Stimulated activated CD8-positive, alpha-beta memory T cell treated with anti-CD3 and anti-CD28 coated beads, Interleukin-15, amount 100 ng/mL, for 4 hours (primary cell): ENCODE measurements around the gene PSMD8.
"Not testable (repeated sequence)": the region's sequence is repeated elsewhere in the genome, so short reads cannot be mapped to it uniquely, and the experiment has no call there.

Source experiments
- DNase-seq, 2 donors: peaks; one replicate each; pipeline ENCODE4 v3.0.0-alpha.2; 2020; ENCODE audit warnings: low read depth in 2 of 2

The PSMD8 gene

DNA sequence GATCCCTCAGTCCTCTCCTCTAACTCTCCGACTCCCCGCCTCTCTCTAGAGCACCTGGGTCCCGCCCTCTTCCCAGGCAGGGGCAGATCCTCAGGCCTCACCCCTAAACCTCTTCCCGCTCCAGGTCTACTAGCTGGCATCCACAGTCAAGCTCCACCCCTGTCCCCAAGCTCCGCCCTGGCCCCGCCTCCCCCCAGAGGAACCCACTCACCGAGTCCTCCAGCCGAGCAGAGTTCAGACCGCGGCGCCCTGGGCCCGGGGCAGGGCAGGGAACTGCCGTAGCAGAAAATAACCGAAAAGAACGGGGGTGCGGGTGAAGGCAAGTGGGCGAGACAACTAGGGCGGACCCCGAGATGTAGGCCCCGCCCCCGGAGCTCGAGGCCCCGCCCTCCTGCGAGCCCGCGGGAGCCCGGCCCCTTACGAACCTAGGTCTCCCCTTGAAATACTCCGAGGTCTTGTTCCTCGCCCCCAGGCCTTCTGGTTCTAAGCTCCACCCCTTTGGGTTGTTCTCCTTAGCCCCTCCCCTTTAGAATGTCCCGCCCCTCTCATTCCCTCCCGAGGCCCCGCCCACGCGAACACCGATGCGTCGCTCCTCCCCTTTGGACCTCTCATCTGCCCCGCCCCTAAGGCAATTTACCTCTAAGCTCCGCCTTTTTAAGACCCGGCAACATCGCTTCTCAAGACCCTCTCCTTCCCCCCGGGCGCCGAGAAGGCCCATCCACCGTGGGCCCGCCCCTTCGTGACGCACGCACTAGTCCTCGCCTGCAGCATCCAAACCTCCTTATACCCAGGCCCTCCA is 13.4 kb downstream of the PSMD8 start, which contains the start of gene GGN:
Gene GGN (minus strand): TSS at position 485 of the 799 bp plus-strand sequence. CDS start 773 bp downstream, outside the sequence.
- DNase-seq: peak; percentile 43 to 70

DNA sequence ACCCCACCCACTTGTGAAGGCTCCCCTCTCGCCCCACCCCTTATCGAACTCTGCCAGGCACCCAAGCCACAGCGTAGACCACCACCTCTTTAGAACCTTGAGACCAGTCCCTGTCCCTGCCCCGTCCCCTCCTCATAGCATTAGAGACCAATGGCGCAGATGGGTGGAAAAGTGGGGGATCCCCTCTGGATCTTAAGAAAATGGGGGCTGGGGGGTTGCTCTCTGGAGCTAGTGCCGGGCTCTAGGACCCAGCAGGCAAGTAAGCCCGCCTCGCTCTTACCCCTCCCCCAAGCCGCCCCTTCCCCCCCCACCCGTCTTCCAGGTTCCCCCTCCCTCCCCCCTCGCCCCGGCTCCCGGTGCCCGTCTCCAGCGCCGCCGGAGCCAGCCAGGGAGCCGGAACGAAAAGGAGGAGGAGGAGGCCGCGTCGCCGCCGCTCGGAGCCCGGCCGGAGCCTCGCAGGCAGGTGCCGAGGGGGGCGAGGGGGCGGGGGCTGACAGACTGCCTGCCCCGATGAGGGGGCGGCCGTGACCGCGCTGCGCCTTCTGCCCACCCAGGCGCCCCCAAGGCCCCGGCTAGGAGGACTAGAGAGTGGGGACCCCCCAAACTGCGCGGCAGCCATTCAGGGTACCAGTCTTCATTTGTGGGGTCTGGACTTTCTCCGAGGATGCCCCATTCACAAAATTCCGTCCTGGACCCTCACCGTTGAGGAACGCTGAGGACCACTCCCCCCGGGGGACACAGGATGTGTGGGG is 14.2 kb downstream of the PSMD8 start, which contains the start of gene SPRED3:
Gene SPRED3 (plus strand): TSS at position 349 of the 752 bp plus-strand sequence. CDS start 1,606 bp downstream, outside the sequence.
- DNase-seq: no peak

DNA sequence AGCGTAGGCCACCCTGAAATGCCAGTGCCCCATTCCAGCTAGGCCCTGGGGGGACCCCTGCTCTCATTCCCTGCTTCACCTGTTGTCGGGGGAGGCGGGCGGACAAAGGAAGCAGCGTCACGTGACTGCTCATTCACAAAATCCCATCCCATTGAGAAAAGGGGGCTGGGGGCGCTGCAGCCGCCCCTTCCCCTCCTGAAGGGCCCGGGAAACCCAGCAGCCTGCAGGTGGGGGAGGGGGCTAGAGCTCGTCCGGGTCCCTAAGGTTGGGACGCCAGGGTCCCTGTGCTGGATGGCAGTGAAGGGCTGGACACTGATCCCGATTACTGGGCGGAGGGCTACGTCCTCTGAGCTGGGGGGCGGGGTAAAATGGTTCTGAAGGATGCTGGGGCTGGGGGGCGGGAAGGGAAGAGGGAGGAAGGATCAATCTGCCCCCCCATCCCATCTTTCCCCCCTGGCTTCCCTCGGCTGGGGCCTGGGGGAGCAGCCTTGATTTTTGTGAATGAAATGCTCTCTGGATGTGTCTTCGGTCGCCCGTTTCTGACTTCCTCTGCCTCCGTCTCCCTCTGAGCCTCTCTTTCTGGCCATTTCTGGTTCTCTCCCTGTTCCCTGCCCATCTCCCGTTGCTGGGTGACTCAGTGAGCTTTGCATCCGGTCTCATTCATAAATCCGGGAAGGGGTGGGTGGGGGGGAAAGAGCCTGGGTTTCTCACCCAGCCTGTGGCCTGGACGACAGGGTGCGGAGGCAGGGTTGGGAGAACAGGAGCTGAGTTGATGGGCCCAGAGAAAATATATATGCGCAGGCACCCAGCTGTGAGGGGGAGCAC is 14.9 kb downstream of the PSMD8 start:
- DNase-seq: no peak

DNA sequence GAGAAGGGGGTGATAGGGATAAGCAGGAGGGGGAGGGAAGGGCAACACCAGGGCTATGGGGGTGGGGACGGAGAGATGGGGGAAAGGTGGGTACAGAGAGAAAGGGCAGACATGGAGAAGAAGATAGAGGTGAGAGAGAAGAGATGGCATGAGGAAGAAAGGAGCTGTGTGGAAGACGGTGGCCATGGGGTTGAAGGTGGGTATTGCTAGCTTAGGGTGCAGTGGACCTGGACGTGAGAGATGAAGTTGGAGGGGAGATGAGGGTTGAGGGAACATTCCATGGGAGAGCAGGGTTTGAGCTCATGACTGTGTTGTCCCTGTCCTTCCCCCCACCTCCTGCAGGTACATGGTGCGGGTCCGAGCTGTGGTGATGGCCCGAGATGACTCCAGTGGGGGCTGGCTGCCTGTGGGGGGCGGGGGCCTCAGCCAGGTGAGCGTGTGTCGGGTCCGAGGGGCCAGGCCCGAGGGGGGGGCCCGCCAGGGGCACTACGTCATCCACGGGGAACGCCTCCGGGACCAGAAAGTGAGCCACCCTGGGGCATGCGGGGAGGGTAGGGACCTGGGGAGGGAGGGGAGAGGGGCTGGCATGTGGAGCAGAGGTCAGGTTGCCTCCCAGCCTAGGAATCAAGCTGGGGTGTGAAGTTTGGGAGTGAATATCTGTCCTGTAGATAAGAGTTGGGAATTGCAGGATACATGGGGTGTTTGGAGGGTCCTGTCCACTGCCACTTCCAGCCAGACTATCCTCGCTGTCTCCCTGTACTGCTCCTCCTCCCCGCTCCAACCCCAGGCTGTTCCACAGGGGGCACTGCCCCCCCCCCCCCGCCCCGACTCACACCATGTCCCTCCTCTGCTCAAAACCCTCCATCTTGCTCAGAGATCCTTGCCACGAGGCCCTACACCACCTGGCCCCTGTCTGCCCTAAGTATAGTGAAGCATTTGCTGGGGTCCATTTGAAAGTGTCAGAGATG is 15.9 kb downstream of the PSMD8 start:
- no peak for DNase-seq

DNA sequence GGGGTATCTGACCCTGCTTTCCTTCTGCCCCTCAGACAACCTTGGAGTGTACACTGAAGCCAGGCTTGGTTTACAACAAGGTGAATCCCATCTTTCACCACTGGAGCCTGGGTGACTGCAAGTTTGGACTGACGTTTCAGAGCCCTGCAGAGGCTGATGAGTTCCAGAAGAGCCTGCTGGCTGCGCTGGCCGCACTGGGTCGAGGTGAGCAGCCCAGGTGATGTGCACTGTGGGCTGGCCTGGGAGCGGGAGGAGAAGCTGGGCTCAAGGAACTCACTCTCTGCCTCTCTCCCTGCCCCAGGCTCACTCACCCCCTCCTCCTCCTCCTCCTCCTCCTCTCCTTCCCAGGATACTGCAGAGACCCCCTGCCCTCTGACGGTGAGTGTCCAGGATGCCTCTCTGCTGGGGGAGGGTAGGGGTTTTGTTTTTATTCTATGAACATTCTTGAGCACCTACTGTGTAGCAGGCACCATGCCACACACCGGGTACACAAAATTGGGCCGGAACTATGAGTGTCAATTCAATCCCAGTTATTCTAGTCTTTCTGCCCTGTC is 17.6 kb downstream of the PSMD8 start:
- no peak for DNase-seq

DNA sequence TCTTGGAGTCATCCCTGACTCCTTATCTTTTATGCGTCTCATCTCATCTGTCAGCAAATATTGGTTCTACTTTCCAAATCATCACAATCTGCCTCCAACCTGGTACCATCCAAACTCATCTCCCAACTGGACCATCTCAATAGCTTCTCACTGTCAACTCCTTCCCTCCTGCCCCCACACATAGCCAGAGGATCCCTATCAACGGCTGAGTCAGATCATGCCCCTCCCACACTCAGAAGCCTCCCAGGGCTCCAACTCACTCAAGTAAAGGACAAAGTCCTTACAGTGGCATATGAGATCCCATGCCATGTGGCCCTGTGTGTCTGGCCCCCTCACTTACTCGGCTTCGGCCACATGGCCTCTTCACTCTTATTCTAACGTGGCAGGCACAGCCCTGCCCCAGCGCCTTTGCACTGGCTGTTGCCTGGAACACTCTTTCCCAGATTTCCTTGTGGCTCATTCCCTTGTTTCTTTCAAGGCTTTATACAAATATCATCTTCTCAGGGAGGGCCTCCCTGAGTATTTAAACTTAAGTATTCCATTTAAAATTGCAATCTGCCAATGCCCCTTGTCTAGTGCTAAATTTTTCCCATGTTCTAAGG is 18.4 kb downstream of the PSMD8 start:
- DNase-seq: no peak

DNA sequence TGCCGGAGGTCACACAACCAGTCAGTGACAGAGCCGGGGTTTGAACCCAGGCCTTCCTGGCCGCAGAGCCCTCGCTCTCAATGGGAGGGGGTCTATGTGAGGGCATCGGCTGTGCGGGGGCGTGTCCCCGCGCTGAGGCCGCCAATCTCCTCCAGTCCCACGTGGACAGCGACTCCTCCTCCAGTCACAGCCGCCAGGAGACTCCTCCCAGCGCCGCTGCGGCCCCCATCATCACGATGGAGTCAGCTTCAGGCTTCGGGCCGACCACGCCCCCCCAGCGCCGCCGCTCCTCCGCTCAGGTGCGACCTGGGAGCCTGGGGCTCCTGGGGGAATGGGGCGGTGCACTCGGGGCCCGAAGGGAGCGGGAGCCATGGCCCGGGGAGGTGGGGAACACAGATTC is 20.1 kb downstream of the PSMD8 start:
- peak in 1 of 2 donors; percentile 40 for DNase-seq

DNA sequence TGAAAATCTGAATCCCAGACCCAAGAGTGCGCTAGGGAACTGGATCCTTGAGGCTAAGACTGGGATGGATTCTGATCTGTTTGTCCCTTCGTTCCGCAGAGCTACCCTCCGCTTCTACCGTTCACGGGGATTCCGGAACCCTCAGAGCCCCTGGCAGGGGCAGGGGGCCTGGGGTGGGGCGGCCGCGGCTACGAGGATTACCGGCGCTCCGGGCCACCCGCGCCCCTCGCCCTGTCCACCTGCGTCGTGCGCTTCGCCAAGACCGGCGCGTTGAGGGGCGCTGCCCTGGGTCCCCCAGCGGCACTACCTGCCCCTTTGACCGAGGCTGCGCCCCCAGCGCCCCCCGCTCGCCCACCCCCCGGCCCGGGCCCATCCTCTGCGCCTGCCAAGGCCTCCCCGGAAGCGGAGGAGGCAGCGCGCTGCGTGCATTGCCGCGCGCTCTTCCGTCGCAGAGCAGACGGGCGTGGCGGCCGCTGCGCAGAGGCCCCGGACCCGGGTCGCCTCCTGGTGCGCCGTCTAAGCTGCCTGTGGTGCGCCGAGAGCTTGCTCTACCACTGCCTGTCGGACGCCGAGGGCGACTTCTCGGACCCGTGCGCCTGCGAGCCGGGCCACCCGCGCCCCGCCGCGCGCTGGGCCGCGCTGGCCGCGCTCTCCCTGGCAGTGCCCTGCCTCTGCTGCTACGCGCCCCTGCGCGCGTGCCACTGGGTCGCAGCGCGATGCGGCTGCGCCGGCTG is 21.2 kb downstream of the PSMD8 start:
- DNase-seq: no peak

DNA sequence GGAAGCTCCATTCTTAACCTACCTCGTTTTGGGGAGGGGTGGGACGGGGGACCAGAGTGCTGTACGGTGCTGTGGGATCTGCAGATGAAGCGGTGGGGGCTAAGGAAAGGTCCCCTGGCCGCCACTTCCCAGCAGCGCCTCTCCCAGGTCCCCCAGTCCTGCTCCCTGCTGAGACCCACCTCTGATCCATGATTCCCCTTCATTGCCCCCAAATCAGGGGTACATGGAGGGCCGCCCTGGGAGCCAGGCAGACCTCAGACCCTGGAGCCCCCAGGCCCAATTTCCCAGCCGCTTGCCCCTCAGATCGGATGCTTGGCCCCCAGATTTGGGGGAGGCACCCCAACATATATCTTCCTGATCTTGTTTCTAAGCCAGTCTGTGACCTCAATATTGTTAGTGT is 24.7 kb downstream of the PSMD8 start:
- DNase-seq: no peak

DNA sequence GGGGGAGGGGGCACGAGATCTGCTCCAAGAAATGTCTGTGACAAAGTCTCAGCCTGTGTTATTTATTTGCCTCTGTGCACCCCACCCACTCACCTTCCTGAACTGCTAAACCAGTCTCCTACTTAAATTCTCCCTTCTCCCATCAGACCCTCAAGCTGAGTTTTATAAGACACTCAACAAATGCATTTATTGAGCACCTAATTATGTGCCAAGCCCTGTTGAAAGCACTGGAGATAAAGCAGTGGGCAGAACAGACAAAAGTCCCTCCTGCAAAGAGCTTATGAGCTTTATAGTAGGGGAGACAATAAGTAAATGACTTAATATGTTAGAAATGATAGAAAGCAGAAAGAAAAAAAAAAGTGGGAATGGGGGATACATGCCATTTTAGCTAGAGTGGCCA is 25.2 kb downstream of the PSMD8 start:
- DNase-seq: no peak

DNA sequence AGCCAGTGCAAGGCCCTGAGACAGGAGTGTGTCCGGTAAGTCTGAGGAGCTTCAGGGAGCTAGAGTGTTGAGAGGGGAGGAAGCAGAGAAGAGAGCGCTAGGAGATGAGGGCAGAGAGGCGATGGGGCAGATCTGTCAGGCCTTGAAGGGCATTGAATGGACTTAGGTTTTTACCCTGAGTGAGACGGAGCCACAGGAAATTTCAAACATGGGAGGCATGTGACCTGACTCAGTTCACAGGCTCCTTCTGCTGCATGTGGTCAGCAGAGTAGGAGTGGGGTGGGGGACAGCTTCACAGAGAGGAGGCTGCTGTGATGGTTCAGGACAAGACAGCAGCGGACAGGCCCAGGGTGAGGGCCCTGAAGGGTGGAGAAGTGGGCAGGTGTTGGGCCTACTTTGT is 26.0 kb downstream of the PSMD8 start:
- no peak for DNase-seq

DNA sequence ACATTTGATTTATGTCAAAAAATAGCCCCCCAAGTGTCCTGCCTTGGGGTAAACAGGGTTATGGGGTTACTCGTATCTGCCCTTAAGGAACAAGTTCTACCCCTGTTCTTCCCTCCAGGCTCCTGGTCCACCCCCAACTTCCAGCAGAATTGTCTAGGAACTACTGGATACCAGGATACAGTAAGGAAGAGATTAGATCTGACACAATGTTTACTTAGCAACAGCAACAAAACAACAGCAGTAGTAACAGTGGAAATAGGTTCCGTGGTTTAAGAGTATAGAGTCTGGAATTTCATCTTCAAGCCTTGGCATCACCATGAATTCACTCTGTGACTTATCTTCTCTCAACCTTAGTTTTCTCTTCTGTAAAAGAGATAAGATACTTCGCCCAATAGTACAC is 26.8 kb downstream of the PSMD8 start:
- no peak for DNase-seq

DNA sequence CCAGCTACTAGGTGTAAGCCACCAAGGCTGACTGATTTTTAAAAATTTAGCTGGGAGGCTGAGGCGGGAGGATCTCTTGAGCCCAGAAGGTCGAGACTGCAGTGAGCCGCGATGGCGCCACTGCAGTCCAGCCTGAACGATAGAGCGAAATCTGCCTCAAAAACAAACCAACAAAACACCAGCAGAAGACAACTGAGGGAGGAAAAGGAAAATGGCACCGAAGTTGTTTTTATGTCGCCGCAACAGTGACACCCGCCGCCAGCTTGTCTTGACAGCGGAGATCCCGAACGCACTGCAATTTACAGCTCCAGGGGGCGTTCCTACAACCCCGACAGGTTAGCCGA is 28.2 kb downstream of the PSMD8 start:
- DNase-seq: no peak

DNA sequence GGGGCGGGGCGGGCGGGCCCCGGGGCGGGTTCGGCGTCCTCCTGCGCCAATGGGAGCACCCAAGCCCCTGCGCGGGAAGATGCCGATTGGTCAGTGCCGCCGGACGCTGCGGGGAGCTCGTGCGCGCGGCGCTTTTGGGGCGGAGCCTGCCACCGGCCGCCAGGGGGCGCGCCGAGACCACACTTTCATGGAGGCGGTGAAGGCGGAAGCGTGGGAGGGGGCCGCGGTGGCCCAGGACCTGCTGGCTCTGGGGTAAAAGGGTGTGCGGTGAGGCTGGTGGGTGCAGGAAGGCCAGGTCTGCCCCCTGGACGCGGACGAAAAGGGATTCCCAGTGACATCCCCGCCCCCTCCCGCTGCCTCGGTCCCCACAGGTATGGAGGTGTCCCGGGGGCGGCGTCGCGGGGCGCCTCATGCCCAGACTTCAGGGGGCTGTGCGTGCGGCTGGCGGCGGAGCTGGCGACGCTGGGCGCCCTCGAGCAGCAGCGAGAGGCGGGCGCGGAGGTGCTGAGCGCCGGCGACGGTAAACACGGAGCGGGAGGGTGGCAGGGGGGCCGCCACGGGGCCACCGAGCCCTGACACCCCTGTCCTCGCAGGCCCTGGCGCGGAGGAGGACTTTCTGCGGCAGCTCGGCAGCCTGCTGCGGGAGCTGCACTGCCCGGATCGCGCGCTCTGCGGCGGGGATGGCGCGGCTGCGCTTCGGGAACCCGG is 28.8 kb downstream of the PSMD8 start, which contains the start of gene FAM98C:
Gene FAM98C (plus strand): TSS at position 127 of the 708 bp plus-strand sequence. CDS start 61 bp downstream, at position 188.
- peak; percentile 94 to 96 for DNase-seq

DNA sequence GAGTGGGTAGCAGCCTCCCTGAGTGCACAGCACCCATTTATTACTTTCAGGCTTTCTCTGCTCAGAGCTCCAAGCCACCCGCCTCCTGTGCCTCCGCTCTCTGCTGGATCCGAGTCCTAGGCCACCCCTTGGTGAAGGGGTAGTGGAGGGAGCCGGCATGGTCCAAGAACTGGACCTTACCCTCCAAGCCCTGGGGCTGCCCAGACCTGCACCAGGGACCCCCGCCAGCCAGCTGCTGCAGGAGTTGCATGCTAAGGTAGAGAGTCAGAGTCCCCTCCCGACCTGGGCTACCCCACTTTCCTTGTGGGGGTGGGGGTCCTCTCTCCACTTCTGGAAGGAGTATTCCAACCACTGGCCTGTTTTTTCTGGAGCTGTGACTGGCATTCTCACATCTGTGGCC is 30.5 kb downstream of the PSMD8 start:
- no peak for DNase-seq

DNA sequence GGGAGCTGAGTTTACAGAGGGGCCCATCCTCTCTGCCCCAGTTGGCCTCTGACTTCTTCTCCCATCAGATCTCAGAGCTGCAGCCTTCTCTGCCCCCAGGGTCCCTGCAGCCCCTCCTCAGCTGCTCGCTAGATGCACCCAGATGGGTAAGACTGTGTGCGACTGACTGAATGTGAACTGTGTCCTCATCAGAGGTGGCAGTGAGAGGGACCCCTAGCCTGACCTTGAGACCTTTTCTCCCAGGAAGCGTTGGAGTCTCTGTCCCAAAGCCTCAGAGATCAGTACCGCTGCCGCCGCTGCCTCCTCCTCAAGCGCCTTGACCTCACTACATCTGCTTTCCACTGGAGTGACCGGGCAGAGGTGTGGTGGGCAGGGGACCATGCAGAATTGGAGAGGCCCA is 30.9 kb downstream of the PSMD8 start:
- no peak for DNase-seq

DNA sequence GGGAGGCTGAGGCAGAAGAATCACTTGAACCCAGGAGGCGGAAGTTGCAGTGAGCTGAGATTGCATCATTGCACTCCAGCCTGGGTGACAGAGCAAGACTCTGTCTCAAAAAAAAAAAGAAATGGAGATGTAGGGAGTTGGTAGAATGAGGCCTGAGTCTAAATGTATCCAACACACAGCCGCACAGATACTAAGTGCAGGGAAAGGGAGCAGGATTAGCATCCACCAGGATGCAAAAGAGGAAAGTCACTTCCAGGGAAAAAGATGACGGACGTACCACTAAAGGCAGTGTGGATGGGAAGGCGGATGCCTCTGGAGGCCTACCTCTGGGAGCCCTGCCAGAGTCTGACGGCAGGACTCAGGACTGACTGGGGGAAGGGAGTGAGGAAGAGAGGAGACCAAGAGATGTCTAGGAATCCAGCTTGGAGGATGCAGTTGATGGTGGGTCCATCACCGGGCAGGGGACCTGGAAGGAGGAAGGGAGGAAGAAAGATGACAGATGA is 35.3 kb downstream of the PSMD8 start:
- DNase-seq: no peak

DNA sequence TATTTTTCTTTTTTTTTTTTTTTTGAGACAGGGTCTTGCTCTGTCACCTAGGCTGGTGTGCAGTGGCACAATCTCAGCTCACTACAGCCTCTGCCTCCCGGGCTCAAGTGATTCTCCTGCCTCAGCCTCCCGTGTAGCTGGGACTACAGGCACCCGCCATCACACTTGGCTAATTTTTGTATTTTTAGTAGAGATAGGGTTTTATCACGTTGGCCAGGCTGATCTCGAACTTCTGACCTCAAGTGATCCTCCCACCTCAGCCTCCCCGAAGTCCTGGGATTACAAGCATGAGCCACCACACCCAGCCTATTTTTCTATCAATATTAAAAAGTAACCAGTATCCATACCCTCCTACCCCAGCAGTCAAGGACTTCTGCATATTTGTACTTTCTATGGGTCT is 36.0 kb downstream of the PSMD8 start:
- DNase-seq: not testable (repeated sequence)
